Mesenchymal stem cell (in vitro differentiated cells and primary cell): Measurements from ENCODE around the gene OBP2A.
A peak's percentile ranks its signal among the peaks of the same experiment; 100 is the strongest.

ENCODE experiments used
- DNase-seq: peaks from one replicate; pipeline ENCODE4 v3.0.0-alpha.2; 2013
- H2AFZ ChIP-seq: one replicate; pipeline ENCODE4 v1.6.1; 2013; ENCODE audit warnings: low read depth, mild to moderate bottlenecking, control low read depth, inconsistent platforms, low read length, moderate library complexity
- H2AK5ac ChIP-seq: 2 replicates; pipeline ENCODE4 v1.6.1; 2013; ENCODE audit warnings: low read length, moderate library complexity, mild to moderate bottlenecking, inconsistent platforms; ENCODE audit not compliant: severe bottlenecking
- H2BK120ac ChIP-seq: one replicate; pipeline ENCODE4 v1.6.1; 2013; ENCODE audit warnings: low read depth, mild to moderate bottlenecking, inconsistent platforms, low read length, moderate library complexity
- H2BK12ac ChIP-seq, 2 experiments: one replicate each; pipeline ENCODE4 v1.6.1; 2013; ENCODE audit warnings: inconsistent platforms in 2 of 2, low read length in 2 of 2, mild to moderate bottlenecking in 2 of 2, moderate library complexity in 2 of 2, control low read depth in 1 of 2
- H2BK15ac ChIP-seq: one replicate; pipeline ENCODE4 v1.6.1; 2013; ENCODE audit warnings: mild to moderate bottlenecking, low read depth, inconsistent platforms; ENCODE audit not compliant: poor library complexity, severe bottlenecking
- H2BK5ac ChIP-seq: 2 replicates; pipeline ENCODE4 v1.6.1; 2013; ENCODE audit warnings: low read depth, mild to moderate bottlenecking, low read length, control low read depth, inconsistent platforms; ENCODE audit not compliant: poor library complexity, severe bottlenecking
- H3K14ac ChIP-seq, 2 experiments: one replicate each; pipeline ENCODE4 v1.6.1; 2013; ENCODE audit warnings: inconsistent platforms in 2 of 2, low read length in 2 of 2, control low read depth in 1 of 2, mild to moderate bottlenecking in 1 of 2, moderate library complexity in 1 of 2
- H3K18ac ChIP-seq, 2 experiments: one replicate each; pipeline ENCODE4 v1.6.1; 2013; ENCODE audit warnings: inconsistent platforms in 2 of 2, low read length in 2 of 2, control low read depth in 1 of 2, low read depth in 1 of 2, mild to moderate bottlenecking in 1 of 2
- H3K23ac ChIP-seq, 2 experiments: one replicate each; pipeline ENCODE4 v1.6.1; 2013; ENCODE audit warnings: inconsistent platforms in 2 of 2, low read length in 2 of 2, mild to moderate bottlenecking in 2 of 2, moderate library complexity in 2 of 2, control low read depth in 1 of 2
- H3K27ac ChIP-seq: 2 replicates; pipeline ENCODE4 v1.5.1; 2013; ENCODE audit warnings: mild to moderate bottlenecking, moderate library complexity, low read length, control low read depth, inconsistent platforms; ENCODE audit not compliant: poor library complexity, severe bottlenecking
- H3K27me3 ChIP-seq, 2 experiments: 2 replicates each; pipeline versions ENCODE4 v1.6.1 to v1.7.0; 2013; ENCODE audit warnings: low read length in 2 of 2, mild to moderate bottlenecking in 2 of 2, moderate library complexity in 2 of 2, control low read depth in 1 of 2, inconsistent platforms in 1 of 2; ENCODE audit not compliant: control insufficient read depth in 1 of 2, insufficient read depth in 1 of 2
- H3K36me3 ChIP-seq, 2 experiments: 2 replicates each; pipeline versions ENCODE4 v1.6.1 to v1.7.0; 2013; ENCODE audit warnings: low read length in 2 of 2, control low read depth in 1 of 2, inconsistent platforms in 1 of 2, low read depth in 1 of 2, mild to moderate bottlenecking in 1 of 2; ENCODE audit not compliant: insufficient read depth in 2 of 2, control insufficient read depth in 1 of 2
- H3K4ac ChIP-seq, 2 experiments: one replicate each; pipeline ENCODE4 v1.6.1; 2013; ENCODE audit warnings: inconsistent platforms in 2 of 2, low read length in 2 of 2, mild to moderate bottlenecking in 2 of 2, moderate library complexity in 2 of 2, control low read depth in 1 of 2, low read depth in 1 of 2
- H3K4me1 ChIP-seq: 2 replicates; pipeline ENCODE4 v1.6.1; 2013; ENCODE audit warnings: low read depth, low read length, control low read depth; ENCODE audit not compliant: control insufficient read depth, insufficient read depth
- H3K4me2 ChIP-seq: 2 replicates; pipeline ENCODE4 v1.6.1; 2013; ENCODE audit warnings: low read length, mild to moderate bottlenecking, inconsistent platforms; ENCODE audit not compliant: poor library complexity, severe bottlenecking
- H3K4me3 ChIP-seq, 2 experiments: 2 replicates each; pipeline versions ENCODE4 v1.5.1 to v1.7.0; 2013; ENCODE audit warnings: low read length in 2 of 2, mild to moderate bottlenecking in 2 of 2, control low read depth in 1 of 2, low read depth in 1 of 2; ENCODE audit not compliant: insufficient read depth in 1 of 2
- H3K79me1 ChIP-seq: replicated peaks from 2 replicates; pipeline ENCODE4 v1.6.1; 2013; ENCODE audit warnings: mild to moderate bottlenecking, control low read depth, low read length, inconsistent platforms; ENCODE audit not compliant: poor library complexity, severe bottlenecking
- H3K9ac ChIP-seq: 2 replicates; pipeline ENCODE4 v1.7.0; 2013; ENCODE audit warnings: mild to moderate bottlenecking, low read length, moderate library complexity
- H3K9me3 ChIP-seq: 2 replicates; pipeline ENCODE4 v1.7.0; 2013; ENCODE audit warnings: mild to moderate bottlenecking, low read length; ENCODE audit not compliant: control insufficient read depth
- H4K8ac ChIP-seq: one replicate; pipeline ENCODE4 v1.6.1; 2013; ENCODE audit warnings: inconsistent platforms, mild to moderate bottlenecking, low read length, moderate library complexity
- H4K91ac ChIP-seq: one replicate; pipeline ENCODE4 v1.6.1; 2013; ENCODE audit warnings: mild to moderate bottlenecking, low read length, inconsistent platforms
- WGBS: methylation state at CpG from one replicate; pipeline ENCODE4 v1.1.7; 2013; ENCODE audit warnings: mixed read lengths; 5-methylcytosine and 5-hydroxymethylcytosine counted together

OBP2A gene

DNA sequence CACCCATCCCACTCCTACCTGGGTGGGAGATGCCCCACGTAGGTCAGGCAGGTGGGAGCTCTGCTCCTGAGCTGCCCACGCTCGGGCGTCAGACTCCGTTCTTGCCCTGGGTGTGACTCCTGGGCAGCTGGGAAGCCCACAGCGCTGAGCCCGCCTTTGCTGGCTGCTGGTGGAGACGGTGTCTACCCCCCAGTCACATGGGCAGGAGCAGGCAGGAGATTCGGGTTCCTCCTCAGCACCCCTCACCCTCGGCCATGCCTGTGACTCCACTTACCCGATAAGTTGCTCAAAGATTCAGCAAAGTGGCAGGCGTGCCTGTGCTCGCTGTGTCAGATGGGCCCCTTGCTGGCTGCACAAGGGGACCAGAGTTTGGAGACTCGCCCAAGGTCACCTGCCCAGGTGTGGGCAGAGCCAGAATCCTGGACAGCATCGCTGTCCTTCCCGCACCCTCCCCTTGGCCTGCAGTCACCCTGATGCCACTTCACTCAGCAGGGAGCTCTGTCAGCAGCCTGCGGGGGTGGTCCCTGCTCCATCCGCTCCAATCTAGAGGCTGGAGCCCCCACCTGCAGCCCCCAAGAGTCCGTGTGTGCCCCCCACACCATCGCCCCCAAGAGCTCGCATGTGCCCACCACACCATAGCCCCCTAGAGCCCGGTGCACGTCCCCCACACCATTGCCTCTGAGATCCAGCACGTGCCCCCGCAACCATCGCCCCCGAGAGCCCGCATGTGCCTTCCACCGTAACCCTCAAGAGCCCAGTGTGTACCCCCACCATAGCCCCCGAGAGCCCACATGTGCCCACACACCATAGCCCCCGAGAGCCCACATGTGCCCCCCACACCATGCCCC is 20.5 kb upstream of the OBP2A start:
- no peak overlapping the region for H2BK5ac ChIP-seq
- no peaks in the 10 kb centered on the region for H3K9me3 ChIP-seq
- H2AK5ac ChIP-seq = no peak overlapping the region
- H3K79me1 ChIP-seq = no peaks in the 10 kb centered on the region
- peak overlapping the region; percentile 23 for H4K91ac ChIP-seq
- H3K27me3 ChIP-seq = peaks cover 12 to 54% of the 10 kb centered on the region in 2 experiments
- H4K8ac ChIP-seq = no peak overlapping the region
- H3K4me1 ChIP-seq = peaks cover 11% of the 10 kb centered on the region
- DNase-seq = no peak
- H2AFZ ChIP-seq = no peak overlapping the region
- no peak overlapping the region for H3K23ac ChIP-seq
- H3K14ac ChIP-seq = peak overlapping the region in 1 of 2 experiments; percentile 11
- H2BK120ac ChIP-seq = no peak overlapping the region
- no peak overlapping the region for H3K9ac ChIP-seq
- peak overlapping the region; percentile 21 for H3K4me2 ChIP-seq
- no peak overlapping the region for H3K4me3 ChIP-seq
- no peak overlapping the region for H3K4ac ChIP-seq
- 91% methylated on average over 29 of the region's 31 CpGs for WGBS
- H2BK15ac ChIP-seq = no peak overlapping the region
- no peak overlapping the region for H3K27ac ChIP-seq
- H3K18ac ChIP-seq = no peak overlapping the region
- H2BK12ac ChIP-seq = no peak overlapping the region
- H3K36me3 ChIP-seq = no peaks in the 10 kb centered on the region

DNA sequence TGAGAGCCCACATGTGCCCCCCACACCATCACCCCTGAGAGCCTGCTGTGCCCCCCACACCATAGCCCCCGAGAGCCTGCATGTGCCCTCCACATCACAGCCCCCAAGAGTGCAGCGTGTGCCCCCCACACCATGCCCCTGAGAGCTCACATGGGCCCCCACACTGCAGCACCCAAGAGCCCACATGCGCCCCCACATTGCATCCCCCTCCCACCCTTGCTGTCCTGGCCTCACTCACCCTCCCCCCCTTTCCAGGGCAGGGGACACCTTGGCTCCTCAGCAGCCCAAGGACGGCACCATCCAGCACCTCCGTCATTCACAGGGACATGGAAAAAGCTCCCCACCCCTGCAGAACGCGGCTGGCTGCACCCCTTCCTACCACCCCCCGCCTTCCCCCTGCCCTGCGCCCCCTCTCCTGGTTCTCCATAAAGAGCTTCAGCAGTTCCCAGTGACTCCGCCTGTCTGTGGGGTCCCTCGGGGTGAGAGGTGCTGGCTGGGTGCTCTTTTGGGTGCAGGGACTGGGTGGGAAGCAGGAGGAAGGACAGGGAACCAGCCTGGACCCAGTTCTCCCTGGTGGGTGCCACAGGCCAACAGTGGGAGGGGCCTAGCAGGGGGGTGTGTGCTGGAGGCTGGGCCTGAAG is 19.7 kb upstream of the OBP2A start:
- Histone ChIP-seq H4K91ac (no peak overlapping the region), H3K27me3 (peaks cover 8 to 54% of the 10 kb centered on the region in 2 experiments), H3K4ac (no peak overlapping the region), H2BK12ac (no peak overlapping the region), H3K4me3 (no peak overlapping the region), H2BK5ac (no peak overlapping the region), H4K8ac (no peak overlapping the region), H3K79me1 (no peaks in the 10 kb centered on the region), H3K14ac (no peak overlapping the region), H3K9ac (no peak overlapping the region), H3K36me3 (no peaks in the 10 kb centered on the region), H3K4me1 (peaks cover 11% of the 10 kb centered on the region), H2AK5ac (no peak overlapping the region), H3K23ac (no peak overlapping the region), H2AFZ (no peak overlapping the region), H2BK120ac (no peak overlapping the region), H3K9me3 (no peaks in the 10 kb centered on the region), H3K18ac (no peak overlapping the region), H3K4me2 (no peak overlapping the region), H3K27ac (no peak overlapping the region), H2BK15ac (no peak overlapping the region)
- no peak for DNase-seq
- 86% methylated on average over 7 of the region's 11 CpGs for WGBS

DNA sequence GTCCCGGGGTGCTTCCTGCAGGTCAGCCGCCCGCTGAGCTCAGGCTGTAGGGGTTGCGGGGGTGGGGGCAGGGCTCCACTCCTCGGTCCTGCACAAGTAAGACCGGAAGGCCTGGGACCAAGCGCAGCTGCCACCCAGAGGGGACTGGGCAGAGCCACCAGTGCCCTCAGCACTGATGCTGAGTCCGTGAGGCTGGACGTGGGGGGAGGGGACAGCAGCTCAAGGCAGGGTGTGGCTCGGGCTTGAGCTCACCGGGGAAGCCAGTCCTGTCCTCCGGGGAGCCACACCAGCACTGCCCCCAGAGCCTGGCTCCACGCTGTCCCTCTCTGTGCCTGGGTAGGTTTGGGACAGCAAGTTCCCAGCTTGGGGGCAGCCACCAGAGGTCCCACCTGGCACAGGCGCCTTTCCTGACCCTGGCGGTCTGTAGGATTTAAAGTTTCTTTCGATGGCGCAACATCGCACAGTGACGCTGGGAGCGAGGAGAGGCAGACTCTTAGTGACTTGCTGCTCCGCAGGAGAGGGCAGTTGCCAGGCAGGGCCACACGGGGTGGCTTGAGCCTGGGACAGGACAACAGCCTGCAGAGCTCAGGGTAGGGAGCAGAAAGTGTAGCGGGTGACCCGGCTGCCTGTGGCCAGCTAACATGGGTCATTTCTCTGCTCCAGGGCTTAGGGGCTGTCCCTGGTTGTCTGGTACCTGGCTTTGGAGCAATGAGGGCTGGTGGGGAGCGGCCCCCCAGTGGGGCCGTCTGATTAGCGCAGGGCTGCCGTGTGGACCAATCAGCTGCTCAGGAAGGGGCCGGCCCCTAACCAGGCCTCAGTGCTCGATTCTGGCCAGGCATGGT is 19.0 kb upstream of the OBP2A start:
- 82% methylated on average over 30 of the region's 30 CpGs for WGBS
- Histone ChIP-seq H4K8ac (no peak overlapping the region), H3K9ac (no peak overlapping the region), H2BK15ac (no peak overlapping the region), H3K27me3 (peaks cover 5 to 53% of the 10 kb centered on the region in 2 experiments), H3K4me1 (peaks cover 11% of the 10 kb centered on the region), H3K23ac (no peak overlapping the region), H2AFZ (no peak overlapping the region), H2AK5ac (no peak overlapping the region), H3K36me3 (no peaks in the 10 kb centered on the region), H3K4me3 (no peak overlapping the region), H2BK120ac (no peak overlapping the region), H3K27ac (no peak overlapping the region), H4K91ac (no peak overlapping the region), H3K14ac (peak overlapping the region in 1 of 2 experiments; percentile 64), H3K4me2 (no peak overlapping the region), H3K4ac (no peak overlapping the region), H3K9me3 (no peaks in the 10 kb centered on the region), H3K79me1 (no peaks in the 10 kb centered on the region), H2BK5ac (no peak overlapping the region), H3K18ac (no peak overlapping the region), H2BK12ac (no peak overlapping the region)
- no peak for DNase-seq
